Subcutaneous adipose tissue (tissue), 4 donors: Measurements from ENCODE around the gene MTMR10. TPM values are rescaled to one million over a fixed set of nuclear protein-coding genes. Genes with fewer than 3 reads are reported as not detected.

Experiments used
- small RNA-seq: library from RNA; depleted of rRNA; stranded (forward); fragments of <200 nt; gene quantifications from one replicate; pipeline ENCODE3, GENCODE V24; 2016
- total RNA-seq, 4 donors: library from RNA; depleted of rRNA; stranded (reverse); fragments of >200 nt; gene quantifications; one replicate each; pipeline ENCODE4 v1.1.0, GENCODE V29; 2016
- TF ChIP-seq, protein P1 (sequence below): fragments of 450-650 bp; IDR thresholded peaks from one replicate; pipeline ENCODE4 v1.5.1; 2016; ENCODE audit warnings: low read depth, mild to moderate bottlenecking, control low read depth, antibody characterized with exemption, moderate library complexity

The MTMR10 gene
- total RNA-seq, 4 donors from 2014 or later = 45.4 to 71.6 (median 54.6) TPM

DNA sequence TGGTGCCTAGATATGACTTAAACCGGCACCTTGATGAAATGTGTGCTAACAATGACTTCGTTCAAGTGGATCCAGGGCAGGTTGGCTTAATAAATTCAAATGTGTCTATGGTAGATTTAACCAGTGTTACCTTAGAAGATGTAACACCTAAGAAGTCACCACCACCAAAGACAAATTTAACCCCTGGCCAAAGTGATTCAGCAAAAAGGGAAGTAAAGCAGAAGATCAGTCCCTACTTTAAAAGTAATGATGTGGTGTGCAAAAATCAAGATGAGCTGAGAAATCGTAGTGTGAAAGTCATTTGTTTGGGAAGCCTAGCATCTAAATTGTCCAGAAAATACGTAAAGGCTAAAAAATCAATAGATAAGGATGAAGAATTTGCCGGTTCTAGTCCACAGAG is 86.6 kb downstream of the MTMR10 start:
- TF ChIP-seq, protein P1, sequence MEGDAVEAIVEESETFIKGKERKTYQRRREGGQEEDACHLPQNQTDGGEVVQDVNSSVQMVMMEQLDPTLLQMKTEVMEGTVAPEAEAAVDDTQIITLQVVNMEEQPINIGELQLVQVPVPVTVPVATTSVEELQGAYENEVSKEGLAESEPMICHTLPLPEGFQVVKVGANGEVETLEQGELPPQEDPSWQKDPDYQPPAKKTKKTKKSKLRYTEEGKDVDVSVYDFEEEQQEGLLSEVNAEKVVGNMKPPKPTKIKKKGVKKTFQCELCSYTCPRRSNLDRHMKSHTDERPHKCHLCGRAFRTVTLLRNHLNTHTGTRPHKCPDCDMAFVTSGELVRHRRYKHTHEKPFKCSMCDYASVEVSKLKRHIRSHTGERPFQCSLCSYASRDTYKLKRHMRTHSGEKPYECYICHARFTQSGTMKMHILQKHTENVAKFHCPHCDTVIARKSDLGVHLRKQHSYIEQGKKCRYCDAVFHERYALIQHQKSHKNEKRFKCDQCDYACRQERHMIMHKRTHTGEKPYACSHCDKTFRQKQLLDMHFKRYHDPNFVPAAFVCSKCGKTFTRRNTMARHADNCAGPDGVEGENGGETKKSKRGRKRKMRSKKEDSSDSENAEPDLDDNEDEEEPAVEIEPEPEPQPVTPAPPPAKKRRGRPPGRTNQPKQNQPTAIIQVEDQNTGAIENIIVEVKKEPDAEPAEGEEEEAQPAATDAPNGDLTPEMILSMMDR = no peak

DNA sequence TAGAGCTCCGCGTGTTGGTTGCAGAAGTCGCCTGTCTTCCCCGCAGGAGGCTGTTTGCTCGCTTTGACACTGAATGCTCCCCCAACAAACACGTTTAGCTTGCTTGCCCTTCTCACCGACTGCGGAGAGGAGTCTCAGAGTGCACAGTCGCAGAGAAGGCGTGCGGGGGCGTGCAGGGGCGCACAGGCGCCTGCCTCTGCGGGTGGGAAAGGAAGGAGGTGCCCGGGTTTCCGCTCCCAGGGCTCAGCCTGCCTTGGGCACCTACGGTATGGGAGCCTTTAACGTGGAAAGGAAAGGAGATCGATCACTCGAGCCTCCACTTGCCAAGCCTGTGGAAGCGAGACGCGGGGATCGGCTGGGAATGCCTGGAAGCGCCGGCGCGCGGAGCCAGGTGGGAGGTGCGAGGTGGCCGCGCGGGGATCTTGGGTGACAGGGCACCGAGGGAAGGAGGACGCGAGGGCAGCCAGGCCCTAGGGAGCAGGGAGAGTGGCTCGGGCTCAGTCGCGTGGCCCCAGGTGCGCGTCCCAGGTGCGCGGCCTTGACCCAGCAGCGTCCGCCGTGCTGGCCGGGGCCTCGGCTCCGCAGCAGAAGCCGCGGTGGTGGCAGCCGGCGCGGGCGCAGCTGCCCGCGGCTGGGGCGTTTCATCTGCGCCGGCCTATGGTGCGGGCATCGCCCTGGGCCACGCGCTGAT is 87.8 kb downstream of the MTMR10 start, which contains the start of gene FAN1:
Gene FAN1 (plus strand): TSS at position 419 of the 691 bp plus-strand sequence. CDS start 749 bp downstream, outside the sequence.
- TF ChIP-seq, protein P1 = no peak

DNA sequence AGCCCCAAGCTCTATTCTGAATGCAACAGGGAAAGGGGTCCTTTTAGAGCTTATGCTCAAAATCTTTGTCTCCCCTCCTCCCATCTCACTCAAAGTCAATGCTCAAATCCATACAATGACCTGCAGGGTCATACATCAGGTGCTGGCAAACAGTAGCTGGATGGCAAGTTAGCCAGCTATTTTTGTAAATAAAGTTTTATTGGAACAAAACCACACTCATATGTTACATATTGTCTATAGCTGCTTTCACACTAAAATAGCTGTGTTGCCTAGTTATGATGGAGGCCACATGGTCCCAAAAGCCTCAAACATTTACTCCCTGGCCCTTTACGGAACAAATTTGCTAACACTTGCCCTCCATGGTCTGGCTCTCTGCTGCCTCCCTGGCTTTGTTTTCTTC is 89.5 kb downstream of the MTMR10 start:
- TF ChIP-seq, protein P1 = no peak

DNA sequence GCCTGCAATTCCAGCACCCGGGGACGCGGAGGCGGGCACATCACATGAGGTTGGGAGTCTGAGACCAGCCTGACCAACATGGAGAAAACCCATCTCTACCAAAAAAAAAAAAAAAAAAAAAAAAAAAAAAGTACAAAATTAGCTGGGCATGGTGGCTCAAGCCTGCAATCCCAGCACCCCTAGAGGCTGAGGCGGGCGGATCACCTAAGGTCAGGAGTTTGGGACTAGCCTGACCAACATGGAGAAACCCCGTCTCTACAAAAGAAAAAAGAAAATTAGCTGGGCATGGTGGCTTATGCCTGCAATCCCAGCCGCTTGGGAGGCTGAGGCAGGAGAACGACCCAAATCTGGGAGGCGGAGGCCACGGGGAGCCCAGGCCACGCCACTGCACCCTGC is 95.2 kb downstream of the MTMR10 start:
- TF ChIP-seq, protein P1 = no peak

GRCh38 chr15:30895461-30896210 is 95.8 kb downstream of the MTMR10 start:
- TF ChIP-seq, protein P1 = no peak

DNA sequence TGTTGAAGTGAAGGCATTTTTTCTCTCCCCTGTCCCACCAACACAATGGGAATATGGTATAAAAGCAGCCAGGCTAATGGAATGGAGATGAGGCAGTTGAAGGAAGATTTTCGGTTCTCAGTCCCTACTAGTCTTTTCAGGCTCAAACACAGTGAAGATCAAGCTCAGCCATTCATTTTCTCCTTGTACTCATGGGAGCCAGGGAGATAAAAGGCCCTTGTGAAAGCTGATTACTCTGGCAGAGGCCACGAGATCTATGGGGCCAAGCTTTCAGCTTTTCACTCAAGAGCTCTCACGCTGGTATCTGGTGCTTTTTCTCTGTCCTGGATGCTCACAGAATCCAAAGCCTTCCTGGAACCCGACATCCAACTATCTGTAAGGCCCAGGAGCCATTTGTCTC is 102.2 kb downstream of the MTMR10 start:
- TF ChIP-seq, protein P1 = no peak

Small RNAs within 50 kb of the gene (small RNA-seq; reads per million reads assigned to genes)
- gene RNU6-466P = not detected

Other genes starting within 250 kb of the MTMR10 start
- gene FAN1, start 87.7 kb downstream of the MTMR10 start, total RNA-seq = 10 to 100 TPM; 14.2 to 28.4 (median 19.6) TPM
- gene TRPM1, start 110.1 kb upstream of the MTMR10 start, total RNA-seq = not detected